GM21526 (cell line): ENCODE results near the gene NDUFAF5.

Experiments
- ATAC-seq: cut with Tn5 transposase; IDR thresholded peaks from one replicate; pipeline ENCODE4 v1.9.1; 2021; ENCODE audit warnings: moderate library complexity; ENCODE audit not compliant: unreplicated experiment, low FRiP score

Gene NDUFAF5

DNA sequence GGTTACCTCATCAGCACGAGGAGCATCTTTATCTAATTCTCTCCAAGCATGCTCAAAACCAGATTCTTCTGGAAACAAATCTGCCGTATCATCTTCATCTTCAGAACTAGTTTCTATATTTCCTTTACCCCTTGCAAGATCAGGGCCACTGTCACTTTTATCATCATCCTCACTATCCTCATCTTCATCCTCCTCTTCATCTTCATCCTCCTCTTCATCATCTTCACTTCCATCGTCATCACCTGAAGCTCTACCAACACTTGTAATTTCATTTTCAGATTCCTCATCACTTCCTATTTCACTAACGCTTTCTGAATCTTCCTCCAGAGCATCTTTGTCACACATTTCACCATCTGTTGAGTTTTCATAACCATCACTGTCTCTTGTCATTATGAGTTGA lies 9.0 kb upstream of the NDUFAF5 start:
- ATAC-seq: no peak

- ATAC-seq: no peak
These were observed 7.6 kb upstream of the NDUFAF5 start for GRCh38 chr20:13777171-13777601.

DNA sequence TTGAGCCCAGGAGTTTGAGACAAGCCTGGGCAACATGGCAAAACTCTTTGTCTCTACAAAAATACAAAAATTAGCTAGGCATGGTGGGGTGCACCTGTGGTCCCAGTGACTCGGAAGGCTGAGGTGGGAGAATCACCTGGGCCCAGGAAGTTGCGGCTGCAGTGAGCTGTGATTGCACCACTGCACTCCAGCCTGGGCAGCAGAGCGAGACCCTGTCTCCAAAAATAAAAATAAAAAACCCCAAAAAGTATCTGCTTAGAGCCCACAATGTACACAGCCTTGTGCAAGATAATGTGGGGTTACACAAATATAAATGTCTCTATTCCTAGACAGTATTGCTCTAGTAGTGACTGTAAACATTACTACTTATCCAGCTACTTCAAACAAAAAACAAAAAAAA lies 6.0 kb upstream of the NDUFAF5 start:
- no peak for ATAC-seq

- no peak for ATAC-seq
These were observed 1.3 kb upstream of the NDUFAF5 start for GRCh38 chr20:13783528-13783927.

GRCh38 chr20:13784271-13784892 lies 446 bp upstream of the NDUFAF5 start:
- peak; percentile 8 for ATAC-seq

GRCh38 chr20:13786143-13786828 lies 1.5 kb downstream of the NDUFAF5 start:
- ATAC-seq: no peak

GRCh38 chr20:13788167-13788834 lies 3.5 kb downstream of the NDUFAF5 start:
- ATAC-seq: peak; percentile 39

GRCh38 chr20:13790708-13791107 lies 5.9 kb downstream of the NDUFAF5 start:
- no peak for ATAC-seq

DNA sequence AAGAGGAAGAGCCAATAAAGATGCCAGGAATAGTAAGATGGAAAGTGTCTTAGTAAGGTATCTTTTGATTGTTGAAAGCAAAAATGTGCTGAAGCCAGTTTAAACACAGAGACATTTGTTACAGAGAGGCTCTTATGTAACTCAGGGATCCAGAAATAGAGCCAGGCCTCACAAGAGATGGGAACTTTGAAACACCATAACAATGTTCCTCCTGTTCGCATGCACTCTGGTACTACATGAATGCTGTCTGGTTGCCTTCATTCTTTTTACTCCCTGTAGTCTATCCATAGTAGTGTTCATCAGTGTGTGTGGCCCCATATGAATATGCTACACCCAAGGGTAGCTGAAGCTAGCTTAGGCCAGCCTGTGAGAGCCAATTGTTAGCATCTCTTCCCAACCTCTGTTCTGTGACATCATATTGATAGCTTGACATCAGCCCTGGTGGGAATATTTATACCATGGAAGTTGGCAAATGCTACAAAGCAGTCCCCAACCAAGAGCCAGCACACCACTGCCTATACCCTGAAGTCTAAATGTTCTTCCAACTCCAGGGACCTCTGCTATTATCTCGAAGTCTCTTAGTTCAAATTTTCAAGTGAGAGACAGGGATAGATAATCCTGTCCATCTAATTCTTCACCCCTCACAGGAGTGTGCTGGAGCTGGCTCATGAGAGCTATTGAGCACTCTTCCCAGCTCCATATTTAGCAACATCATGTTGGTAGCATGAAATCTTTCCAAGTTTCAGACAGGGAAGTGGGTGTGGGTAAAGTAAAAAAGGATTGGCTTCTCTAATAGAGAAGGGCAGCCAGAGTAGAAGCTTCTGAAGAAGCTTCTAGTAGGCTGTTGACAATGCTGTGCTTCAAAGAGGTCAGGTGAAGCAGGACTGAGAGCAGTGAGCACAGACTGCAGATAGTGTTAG lies 7.0 kb downstream of the NDUFAF5 start:
- no peak for ATAC-seq

DNA sequence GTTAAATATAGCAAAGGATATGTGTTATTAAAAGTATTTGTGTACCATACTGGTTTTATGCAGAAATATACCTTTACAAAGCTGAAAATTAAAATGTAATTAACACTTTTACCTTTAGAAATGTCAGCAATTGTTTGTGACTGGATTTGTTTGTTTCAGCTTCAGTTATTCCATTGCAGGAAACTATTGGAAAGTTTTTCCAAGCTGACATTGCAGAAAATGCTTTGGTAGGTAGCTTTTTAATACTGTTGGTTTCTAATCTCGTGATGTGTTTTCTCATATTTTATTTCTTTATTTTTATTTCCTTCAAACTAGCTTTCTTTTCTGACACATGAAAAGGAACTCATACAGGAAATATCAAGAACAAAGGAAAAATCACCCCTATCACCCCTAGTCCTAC lies 8.2 kb downstream of the NDUFAF5 start:
- no peak for ATAC-seq

GRCh38 chr20:13794667-13795066 lies 9.8 kb downstream of the NDUFAF5 start:
- no peak for ATAC-seq

DNA sequence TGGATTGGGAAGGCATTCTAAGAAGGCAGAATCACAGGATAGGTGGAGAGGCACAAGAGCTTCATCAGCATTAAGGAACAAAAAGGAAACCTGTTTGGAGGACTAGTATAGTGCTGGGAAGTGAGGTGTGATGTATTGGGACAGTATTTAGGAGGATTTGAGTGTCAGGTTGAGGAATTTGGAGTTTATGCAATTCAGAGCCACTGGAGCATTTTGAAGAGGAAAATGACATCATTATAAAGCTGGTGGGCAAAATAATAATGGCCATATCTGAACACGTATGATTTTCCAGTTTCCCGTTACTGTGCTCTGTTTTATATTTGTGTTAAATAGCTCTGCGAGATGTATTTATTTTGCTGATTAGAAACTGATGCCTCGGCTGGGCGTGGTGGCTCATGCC lies 14.2 kb downstream of the NDUFAF5 start:
- ATAC-seq: no peak

GRCh38 chr20:13799974-13800373 lies 15.1 kb downstream of the NDUFAF5 start:
- ATAC-seq: no peak

- ATAC-seq: no peak
These were observed 15.9 kb downstream of the NDUFAF5 start for GRCh38 chr20:13800728-13801134.

DNA sequence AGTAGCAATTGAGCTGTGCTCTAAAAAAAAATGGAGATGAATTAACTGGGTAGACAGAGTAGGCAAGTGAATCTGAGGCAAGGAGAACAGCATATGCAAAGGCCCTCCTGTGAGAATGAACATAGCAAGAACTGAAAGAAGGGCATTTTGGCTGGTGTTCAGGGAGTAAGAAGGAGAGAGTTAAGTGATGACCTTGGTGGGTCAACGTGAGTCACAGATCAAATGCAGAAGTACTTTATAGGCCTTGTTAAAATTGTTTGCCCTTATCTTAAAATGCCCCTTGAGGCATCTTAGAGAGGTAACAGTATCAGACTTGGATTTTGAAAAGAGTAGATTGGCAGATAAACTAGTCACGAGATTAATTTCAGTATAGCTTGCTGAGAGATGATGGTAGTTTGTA lies 24.5 kb downstream of the NDUFAF5 start:
- no peak for ATAC-seq

DNA sequence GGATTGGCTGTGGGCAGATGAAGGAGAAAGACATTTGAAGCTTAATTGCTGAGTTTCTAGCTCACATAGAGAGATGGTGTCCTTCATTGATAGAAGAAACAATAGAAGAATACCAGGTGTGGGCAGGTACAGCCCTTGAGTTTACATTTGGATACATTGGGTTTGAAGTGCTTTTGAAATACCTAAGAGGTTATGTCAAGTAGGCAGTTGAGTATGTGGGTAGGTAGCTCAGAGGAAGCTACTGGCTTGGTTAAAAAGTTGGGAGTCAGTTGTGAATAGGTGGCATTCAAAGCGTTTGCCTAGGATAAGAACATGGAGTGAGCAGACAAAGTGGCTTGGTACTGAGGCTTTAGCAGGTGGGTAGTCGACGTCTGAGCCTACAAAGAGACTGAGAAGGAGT lies 25.0 kb downstream of the NDUFAF5 start:
- ATAC-seq: no peak

DNA sequence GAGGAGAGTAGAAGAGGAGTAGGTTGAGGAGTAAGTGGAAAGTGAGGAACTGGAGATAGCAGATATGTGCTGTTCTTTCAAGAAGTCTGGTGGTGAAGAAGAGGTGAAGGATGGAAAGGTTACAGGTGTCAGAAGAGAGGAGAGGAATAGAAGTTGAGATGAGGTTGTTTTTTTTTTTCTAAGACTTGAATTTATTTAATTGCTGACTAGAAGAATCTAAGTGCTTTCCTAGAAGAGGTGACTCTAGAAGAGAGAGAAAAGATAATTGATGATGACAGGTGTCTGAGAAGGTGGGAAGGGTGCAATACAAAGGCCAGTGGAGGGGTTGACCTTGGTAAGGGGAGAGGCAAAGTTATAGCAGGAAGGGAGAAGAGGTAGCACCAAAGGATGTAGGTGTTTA lies 25.6 kb downstream of the NDUFAF5 start:
- no peak for ATAC-seq

DNA sequence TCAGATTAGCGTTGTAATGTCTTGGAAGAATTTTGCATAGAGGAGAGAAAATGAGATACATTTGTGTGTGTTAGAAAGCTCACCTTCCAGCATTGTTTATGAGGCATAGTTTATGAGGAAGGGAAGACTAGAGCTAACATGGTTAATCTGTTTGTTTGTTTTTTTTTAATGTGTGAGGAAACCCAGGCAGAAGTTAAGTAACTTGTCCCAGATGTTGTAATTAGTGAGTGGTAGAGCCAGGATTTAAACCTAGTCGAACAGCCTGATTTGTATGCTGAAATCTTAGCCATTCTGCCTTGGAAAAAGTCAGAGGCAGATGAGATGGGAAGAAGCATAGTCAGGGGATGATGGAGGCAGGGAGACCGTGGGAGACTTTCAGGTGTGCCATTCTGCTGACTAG lies 29.1 kb downstream of the NDUFAF5 start:
- ATAC-seq: no peak

GRCh38 chr20:13814672-13815071 lies 29.8 kb downstream of the NDUFAF5 start:
- no peak for ATAC-seq

DNA sequence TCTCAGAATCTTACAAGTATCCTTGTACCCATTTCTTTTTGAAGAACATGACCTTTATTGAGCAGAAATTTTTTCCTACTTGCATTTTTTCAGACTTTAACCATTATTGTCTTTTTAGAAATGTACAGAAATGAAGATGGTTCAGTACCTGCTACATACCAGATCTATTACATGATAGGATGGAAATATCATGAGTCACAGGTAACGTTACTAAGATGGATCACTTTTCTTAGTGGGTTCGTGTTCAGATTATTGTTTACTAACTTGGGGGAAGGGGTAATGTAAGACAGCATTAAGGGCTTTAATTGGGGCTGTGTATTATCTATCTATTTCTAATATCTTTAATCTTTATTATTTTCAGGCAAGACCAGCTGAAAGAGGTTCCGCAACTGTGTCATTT lies 31.9 kb downstream of the NDUFAF5 start:
- no peak for ATAC-seq

DNA sequence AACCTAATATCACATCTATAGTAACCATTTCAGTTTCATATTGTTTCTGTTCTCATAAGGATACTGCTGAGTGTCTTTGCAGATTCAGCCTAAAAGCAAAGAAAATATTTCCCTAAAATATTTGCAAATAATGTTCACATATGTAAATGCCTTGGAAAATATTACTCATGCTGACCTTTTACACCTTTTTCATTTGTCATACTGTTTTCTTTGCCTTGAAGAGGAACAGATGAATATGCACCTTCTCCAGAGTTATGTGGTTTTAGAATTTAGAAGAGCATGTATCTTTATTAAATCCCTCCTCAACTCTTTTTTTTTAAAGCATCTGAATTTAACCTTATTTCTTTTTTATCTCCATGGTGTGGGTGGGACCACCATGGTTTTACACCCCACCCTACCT lies 32.5 kb downstream of the NDUFAF5 start:
- no peak for ATAC-seq
